OCI-LY3 (cell line): Measurements from ENCODE around the gene AIPL1.

Source experiments
- H2AFZ ChIP-seq: fragments of 200-600, 300-600 bp; shearing (Covaris generic); 2 replicates; pipeline ENCODE4 v1.6.0; 2014; ENCODE audit warnings: antibody characterized with exemption, low read depth, low read length
- H3K27ac ChIP-seq: fragments of 200-600, 300-600 bp; sonication (generic); 2 replicates; pipeline ENCODE4 v1.5.1; 2014; ENCODE audit warnings: mild to moderate bottlenecking, low read length, moderate library complexity, mixed read lengths
- H3K27me3 ChIP-seq: fragments of 200-600, 300-600 bp; sonication (generic); 2 replicates; pipeline ENCODE4 v1.6.1; 2014; ENCODE audit warnings: low read depth, low read length, mixed read lengths
- H3K36me3 ChIP-seq: fragments of 200-600, 300-600 bp; sonication (generic); replicated peaks from 2 replicates; pipeline ENCODE3; 2014; ENCODE audit warnings: low read depth, low read length, mixed read lengths
- H3K4me1 ChIP-seq: fragments of 300-600, 200-600 bp; sonication (generic); 2 replicates; pipeline ENCODE4 v1.6.1; 2014; ENCODE audit warnings: low read length, mixed read lengths
- H3K4me2 ChIP-seq: fragments of 200-600, 300-600 bp; sonication (generic); 2 replicates; pipeline ENCODE4 v1.6.1; 2014; ENCODE audit warnings: low read length, mixed read lengths
- H3K4me3 ChIP-seq: fragments of 300-600, 200-600 bp; sonication (generic); 2 replicates; pipeline ENCODE4 v1.5.1; 2014; ENCODE audit warnings: antibody characterized with exemption, mild to moderate bottlenecking, low read length, moderate library complexity
- H3K79me2 ChIP-seq: fragments of 300-600, 200-600 bp; shearing (Covaris generic); 2 replicates; pipeline ENCODE4 v1.6.1; 2014; ENCODE audit warnings: mild to moderate bottlenecking, low read length, mixed read lengths
- H3K9ac ChIP-seq: fragments of 300-600, 200-600 bp; shearing (Covaris generic); 2 replicates; pipeline ENCODE4 v1.6.0; 2014; ENCODE audit warnings: mild to moderate bottlenecking, low read length, moderate library complexity
- H3K9me3 ChIP-seq: fragments of 200-600, 300-600 bp; shearing (Covaris generic); 2 replicates; pipeline ENCODE4 v1.6.1; 2014; ENCODE audit warnings: low read length, mixed read lengths; ENCODE audit not compliant: insufficient read depth
- H4K20me1 ChIP-seq: fragments of 200-600, 300-600 bp; sonication (generic); 2 replicates; pipeline ENCODE4 v1.6.1; 2016; ENCODE audit warnings: low read length, mixed read lengths; ENCODE audit not compliant: insufficient read depth
- CTCF ChIP-seq: fragments of 200-600, 300-600 bp; sonication (generic); IDR thresholded peaks from 2 replicates; pipeline ENCODE4 v1.5.1; 2014; ENCODE audit warnings: antibody characterized with exemption, low read length, low read depth
- EZH2phosphoT487 ChIP-seq: fragments of 200-600 bp; shearing (Covaris generic); IDR thresholded peaks from 2 replicates; pipeline ENCODE4 v1.6.1; 2018; ENCODE audit warnings: antibody characterized with exemption, mixed run types, low read depth

AIPL1 gene

GRCh38 chr17:6455321-6455705, 20.4 kb upstream of the AIPL1 start:
- H4K20me1 ChIP-seq, result no peaks in the 10 kb centered on the region
- no peak overlapping the region for H3K4me2 ChIP-seq
- no peaks in the 10 kb centered on the region for H3K79me2 ChIP-seq
- H3K4me3 ChIP-seq, result no peak overlapping the region
- H2AFZ ChIP-seq, result no peak overlapping the region
- no peaks in the 10 kb centered on the region for H3K27me3 ChIP-seq
- H3K9me3 ChIP-seq, result no peaks in the 10 kb centered on the region
- no peak overlapping the region for H3K9ac ChIP-seq
- TF ChIP-seq CTCF, result no peak
- no peak for TF ChIP-seq EZH2phosphoT487
- no peak overlapping the region for H3K27ac ChIP-seq
- H3K36me3 ChIP-seq, result no peaks in the 10 kb centered on the region
- no peaks in the 10 kb centered on the region for H3K4me1 ChIP-seq

- Histone ChIP-seq H3K4me3 (no peak overlapping the region), H3K36me3 (no peaks in the 10 kb centered on the region), H3K79me2 (no peaks in the 10 kb centered on the region), H3K27ac (no peak overlapping the region), H4K20me1 (no peaks in the 10 kb centered on the region), H3K9me3 (no peaks in the 10 kb centered on the region), H3K27me3 (no peaks in the 10 kb centered on the region), H3K4me2 (no peak overlapping the region), H2AFZ (no peak overlapping the region), H3K9ac (no peak overlapping the region), H3K4me1 (no peaks in the 10 kb centered on the region)
- TF ChIP-seq EZH2phosphoT487, result no peak
- no peak for TF ChIP-seq CTCF
Observed at GRCh38 chr17:6454495-6455320, 19.8 kb upstream of the AIPL1 start.

GRCh38 chr17:6453279-6454024, 18.5 kb upstream of the AIPL1 start:
- H3K27me3 ChIP-seq, result no peaks in the 10 kb centered on the region
- TF ChIP-seq CTCF (no peak), EZH2phosphoT487 (no peak)
- no peak overlapping the region for H3K4me3 ChIP-seq
- H3K4me2 ChIP-seq, result no peak overlapping the region
- H3K4me1 ChIP-seq, result no peaks in the 10 kb centered on the region
- H4K20me1 ChIP-seq, result no peaks in the 10 kb centered on the region
- no peak overlapping the region for H3K27ac ChIP-seq
- no peaks in the 10 kb centered on the region for H3K79me2 ChIP-seq
- no peak overlapping the region for H2AFZ ChIP-seq
- H3K9me3 ChIP-seq, result no peaks in the 10 kb centered on the region
- no peak overlapping the region for H3K9ac ChIP-seq
- H3K36me3 ChIP-seq, result no peaks in the 10 kb centered on the region

- Histone ChIP-seq H3K79me2 (no peaks in the 10 kb centered on the region), H3K4me3 (no peak overlapping the region), H2AFZ (no peak overlapping the region), H3K4me2 (no peak overlapping the region), H4K20me1 (no peaks in the 10 kb centered on the region), H3K27ac (no peak overlapping the region), H3K27me3 (no peaks in the 10 kb centered on the region), H3K9ac (no peak overlapping the region), H3K4me1 (no peaks in the 10 kb centered on the region), H3K9me3 (no peaks in the 10 kb centered on the region), H3K36me3 (no peaks in the 10 kb centered on the region)
- TF ChIP-seq CTCF (no peak), EZH2phosphoT487 (no peak)
Observed at GRCh38 chr17:6452471-6453266, 17.7 kb upstream of the AIPL1 start.
